HepG2 (cell line): ENCODE results near the gene NOTCH4. TPM values are rescaled to one million over a fixed set of nuclear protein-coding genes. Genes with fewer than 3 reads are reported as not detected.

Source experiments
- DPF2 ChIP-seq: sonication (generic); formaldehyde crosslinking; IDR thresholded peaks from 2 replicates; pipeline ENCODE4 v1.4.0; 2020; ENCODE audit warnings: mild to moderate bottlenecking, low read depth, missing genetic modification reagents, borderline replicate concordance
- DR1 ChIP-seq: sonication (generic); formaldehyde crosslinking; IDR thresholded peaks from 2 replicates; pipeline ENCODE4 v1.8.0; 2021; ENCODE audit warnings: mild to moderate bottlenecking, missing genetic modification reagents, inconsistent platforms
- FOXK1 ChIP-seq: sonication (generic); formaldehyde crosslinking; IDR thresholded peaks from 2 replicates; pipeline ENCODE4 v1.4.0; 2020; ENCODE audit warnings: low read depth, missing genetic modification reagents, borderline replicate concordance
- FOXP4 ChIP-seq: sonication (generic); formaldehyde crosslinking; IDR thresholded peaks from 2 replicates; pipeline ENCODE4 v1.4.0; 2020; ENCODE audit warnings: missing genetic modification reagents
- MTA1 ChIP-seq: sonication (generic); formaldehyde crosslinking; IDR thresholded peaks from 2 replicates; pipeline ENCODE4 v1.4.0; 2020; ENCODE audit warnings: missing genetic modification reagents, mild to moderate bottlenecking, borderline replicate concordance
- SMYD3 ChIP-seq: sonication (generic); formaldehyde crosslinking; IDR thresholded peaks from 2 replicates; pipeline ENCODE4 v1.8.1; 2023; ENCODE audit warnings: mild to moderate bottlenecking, missing genetic modification reagents
- TARDBP ChIP-seq: sonication (generic); formaldehyde crosslinking; IDR thresholded peaks from 2 replicates; pipeline ENCODE4 v1.8.0; 2022; ENCODE audit warnings: mild to moderate bottlenecking, missing genetic modification reagents
- ZBTB2 ChIP-seq: sonication (generic); formaldehyde crosslinking; IDR thresholded peaks from 2 replicates; pipeline ENCODE4 v1.8.0; 2022; ENCODE audit warnings: low read depth, missing genetic modification reagents
- ZNF264 ChIP-seq: sonication (generic); formaldehyde crosslinking; IDR thresholded peaks from 2 replicates; pipeline ENCODE4 v1.4.0; 2020; ENCODE audit warnings: missing genetic modification reagents
- ZNF557 ChIP-seq: sonication (generic); formaldehyde crosslinking; IDR thresholded peaks from 2 replicates; pipeline ENCODE4 v1.4.0; 2020; ENCODE audit warnings: missing genetic modification reagents
- polyA plus RNA-seq, 8 experiments: library from polyadenylated mRNA; depleted of rRNA in 3 of 8; stranded (reverse) in 7 of 8; unstranded in 1 of 8; fragments of >200 nt; fragmentation: Illumina TruSeq in 4 of 8; extraction: Trizol in 4 of 8; gene quantifications; 2 replicates each; pipeline versions ENCODE4 v1.2.1 to v1.2.3, GENCODE V29; 2011 to 2016; ENCODE audit warnings: low read depth in 4 of 8, missing spikeins in 1 of 8, mixed read lengths in 1 of 8; ENCODE audit not compliant: insufficient read depth in 1 of 8
- total RNA-seq, 5 experiments: library from RNA; depleted of rRNA; stranded (reverse); fragments of >200 nt; fragmentation: Illumina TruSeq; extraction: Trizol; gene quantifications; 2 replicates each; pipeline ENCODE4 v1.2.3, GENCODE V29; 2016; ENCODE audit warnings: low read depth in 1 of 5
- TF ChIP-seq, protein P1 (sequence below), 2 experiments: fragments of 450-650 bp in 1 of 2; sonication (generic) in 1 of 2; formaldehyde crosslinking in 1 of 2; IDR thresholded peaks; 2 replicates each; pipeline versions ENCODE4 v1.6.1 to v1.8.0; 2016 to 2022; ENCODE audit warnings: antibody characterized with exemption in 1 of 2, mild to moderate bottlenecking in 1 of 2, missing genetic modification reagents in 1 of 2
- TF ChIP-seq, protein P2 (sequence below): sonication (generic); formaldehyde crosslinking; IDR thresholded peaks from 2 replicates; pipeline ENCODE4 v1.5.1; 2020; ENCODE audit warnings: mild to moderate bottlenecking, moderate library complexity, missing genetic modification reagents
- TF ChIP-seq, protein P3 (sequence below): sonication (generic); formaldehyde crosslinking; IDR thresholded peaks from 2 replicates; pipeline ENCODE4 v1.4.0; 2020; ENCODE audit warnings: mild to moderate bottlenecking, missing genetic modification reagents, borderline replicate concordance

The NOTCH4 gene
- total and polyA plus RNA-seq, 2 of the 13 experiments (the other 11 are each of a cell fraction or from before 2014, with no cell fraction given) = 0.51 to 0.83 TPM

GRCh38 chr6:32195652-32195901, 28.3 kb downstream of the NOTCH4 start (continued):
- TF ChIP-seq, protein P1, sequence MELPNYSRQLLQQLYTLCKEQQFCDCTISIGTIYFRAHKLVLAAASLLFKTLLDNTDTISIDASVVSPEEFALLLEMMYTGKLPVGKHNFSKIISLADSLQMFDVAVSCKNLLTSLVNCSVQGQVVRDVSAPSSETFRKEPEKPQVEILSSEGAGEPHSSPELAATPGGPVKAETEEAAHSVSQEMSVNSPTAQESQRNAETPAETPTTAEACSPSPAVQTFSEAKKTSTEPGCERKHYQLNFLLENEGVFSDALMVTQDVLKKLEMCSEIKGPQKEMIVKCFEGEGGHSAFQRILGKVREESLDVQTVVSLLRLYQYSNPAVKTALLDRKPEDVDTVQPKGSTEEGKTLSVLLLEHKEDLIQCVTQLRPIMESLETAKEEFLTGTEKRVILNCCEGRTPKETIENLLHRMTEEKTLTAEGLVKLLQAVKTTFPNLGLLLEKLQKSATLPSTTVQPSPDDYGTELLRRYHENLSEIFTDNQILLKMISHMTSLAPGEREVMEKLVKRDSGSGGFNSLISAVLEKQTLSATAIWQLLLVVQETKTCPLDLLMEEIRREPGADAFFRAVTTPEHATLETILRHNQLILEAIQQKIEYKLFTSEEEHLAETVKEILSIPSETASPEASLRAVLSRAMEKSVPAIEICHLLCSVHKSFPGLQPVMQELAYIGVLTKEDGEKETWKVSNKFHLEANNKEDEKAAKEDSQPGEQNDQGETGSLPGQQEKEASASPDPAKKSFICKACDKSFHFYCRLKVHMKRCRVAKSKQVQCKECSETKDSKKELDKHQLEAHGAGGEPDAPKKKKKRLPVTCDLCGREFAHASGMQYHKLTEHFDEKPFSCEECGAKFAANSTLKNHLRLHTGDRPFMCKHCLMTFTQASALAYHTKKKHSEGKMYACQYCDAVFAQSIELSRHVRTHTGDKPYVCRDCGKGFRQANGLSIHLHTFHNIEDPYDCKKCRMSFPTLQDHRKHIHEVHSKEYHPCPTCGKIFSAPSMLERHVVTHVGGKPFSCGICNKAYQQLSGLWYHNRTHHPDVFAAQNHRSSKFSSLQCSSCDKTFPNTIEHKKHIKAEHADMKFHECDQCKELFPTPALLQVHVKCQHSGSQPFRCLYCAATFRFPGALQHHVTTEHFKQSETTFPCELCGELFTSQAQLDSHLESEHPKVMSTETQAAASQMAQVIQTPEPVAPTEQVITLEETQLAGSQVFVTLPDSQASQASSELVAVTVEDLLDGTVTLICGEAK (IDR thresholded peaks at IDR 0.05) = no peak
- TF ChIP-seq, protein P1 (CRISPR knock-in tag; IDR thresholded peaks at IDR 0.05) = no peak
- TF ChIP-seq ZBTB2 (CRISPR knock-in tag) (peak; percentile 93; the same call in 1 of the 2 replicates), ZNF264 (no peak), ZNF557 (CRISPR knock-in tag) (no peak), FOXK1 (CRISPR knock-in tag) (no peak), DPF2 (CRISPR knock-in tag) (no peak), DR1 (CRISPR knock-in tag) (peak; percentile 51), SMYD3 (CRISPR knock-in tag) (no peak; the same call in 1 of the 2 replicates), TARDBP (CRISPR knock-in tag) (no peak), MTA1 (CRISPR knock-in tag) (no peak), FOXP4 (CRISPR knock-in tag) (no peak)
- TF ChIP-seq, protein P2, sequence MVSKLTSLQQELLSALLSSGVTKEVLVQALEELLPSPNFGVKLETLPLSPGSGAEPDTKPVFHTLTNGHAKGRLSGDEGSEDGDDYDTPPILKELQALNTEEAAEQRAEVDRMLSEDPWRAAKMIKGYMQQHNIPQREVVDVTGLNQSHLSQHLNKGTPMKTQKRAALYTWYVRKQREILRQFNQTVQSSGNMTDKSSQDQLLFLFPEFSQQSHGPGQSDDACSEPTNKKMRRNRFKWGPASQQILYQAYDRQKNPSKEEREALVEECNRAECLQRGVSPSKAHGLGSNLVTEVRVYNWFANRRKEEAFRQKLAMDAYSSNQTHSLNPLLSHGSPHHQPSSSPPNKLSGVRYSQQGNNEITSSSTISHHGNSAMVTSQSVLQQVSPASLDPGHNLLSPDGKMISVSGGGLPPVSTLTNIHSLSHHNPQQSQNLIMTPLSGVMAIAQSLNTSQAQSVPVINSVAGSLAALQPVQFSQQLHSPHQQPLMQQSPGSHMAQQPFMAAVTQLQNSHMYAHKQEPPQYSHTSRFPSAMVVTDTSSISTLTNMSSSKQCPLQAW (CRISPR knock-in tag) = peak; percentile 80; the same call in 1 of the 2 replicates
- TF ChIP-seq, protein P3, sequence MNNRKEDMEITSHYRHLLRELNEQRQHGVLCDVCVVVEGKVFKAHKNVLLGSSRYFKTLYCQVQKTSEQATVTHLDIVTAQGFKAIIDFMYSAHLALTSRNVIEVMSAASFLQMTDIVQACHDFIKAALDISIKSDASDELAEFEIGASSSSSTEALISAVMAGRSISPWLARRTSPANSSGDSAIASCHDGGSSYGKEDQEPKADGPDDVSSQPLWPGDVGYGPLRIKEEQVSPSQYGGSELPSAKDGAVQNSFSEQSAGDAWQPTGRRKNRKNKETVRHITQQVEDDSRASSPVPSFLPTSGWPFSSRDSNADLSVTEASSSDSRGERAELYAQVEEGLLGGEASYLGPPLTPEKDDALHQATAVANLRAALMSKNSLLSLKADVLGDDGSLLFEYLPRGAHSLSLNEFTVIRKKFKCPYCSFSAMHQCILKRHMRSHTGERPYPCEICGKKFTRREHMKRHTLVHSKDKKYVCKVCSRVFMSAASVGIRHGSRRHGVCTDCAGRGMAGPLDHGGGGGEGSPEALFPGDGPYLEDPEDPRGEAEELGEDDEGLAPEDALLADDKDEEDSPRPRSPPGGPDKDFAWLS (CRISPR knock-in tag) = no peak
